ENCODE measurements around the gene PLEKHA6. TPM values are rescaled to one million over a fixed set of nuclear protein-coding genes. Genes with fewer than 3 reads are reported as not detected.

The PLEKHA6 gene
- total and polyA plus RNA-seq, 2 of the 4 experiments (the other 2 are of a cell fraction): 8.2 to 19.9 TPM

GRCh38 chr1:204227351-204227750, 132.4 kb downstream of the PLEKHA6 start:
- WGBS, 2 experiments (ENCODE audit: extremely low coverage in 2 of 2, insufficient read length in 1 of 2): no CpG with 5 or more reads among the region's 2 CpGs
- H2BK20ac ChIP-seq (ENCODE audit: low read depth, low read length): no peak overlapping the region
- intact Hi-C loops (cut with micrococcal nuclease): no loop called here

More at GRCh38 chr1:204227351-204227750, 132.4 kb downstream of the PLEKHA6 start:
- Histone ChIP-seq H2AFZ (replicated peaks; ENCODE audit: low read length, poor library complexity) (no peak overlapping the region), H3K4me2 (ENCODE audit: low read depth, low read length) (no peak overlapping the region), H2AK5ac (ENCODE audit: low read depth, low read length) (no peak overlapping the region), H2BK5ac (ENCODE audit: low read depth, low read length, poor library complexity, severe bottlenecking) (no peak overlapping the region), H3K4me1 (ENCODE audit: control insufficient read depth, insufficient read depth, low read length) (peaks cover 2% of the 10 kb centered on the region; the same call in 1 of the 2 replicates), H4K8ac (ENCODE audit: low read depth in 2 of 2, low read length in 2 of 2) (no peak overlapping the region), H3K9ac (ENCODE audit: low read depth, low read length) (no peak overlapping the region), H3K27me3 (ENCODE audit: control insufficient read depth, insufficient read depth, low read length) (no peaks in the 10 kb centered on the region), H2BK120ac (ENCODE audit: low read depth, low read length) (no peak overlapping the region), H3K79me1 (ENCODE audit: low read depth in 1 of 2, low read length in 2 of 2) (no peaks in the 10 kb centered on the region), H3K4ac (ENCODE audit: low read depth, low read length) (no peak overlapping the region), H3K14ac (replicated peaks; ENCODE audit: low read depth, low read length) (no peak overlapping the region), H3K18ac (ENCODE audit: low read depth, low read length) (no peak overlapping the region), H4K91ac (ENCODE audit: insufficient read depth, low read depth, low read length) (no peak overlapping the region), H4K5ac (ENCODE audit: low read depth, low read length) (no peak overlapping the region), H3K4me3 (ENCODE audit: insufficient read depth, low read depth, low read length) (no peak overlapping the region), H3K56ac (ENCODE audit: extremely low read depth, insufficient read depth, low read length) (no peak overlapping the region), H3K27ac (ENCODE audit: insufficient read depth, low read length) (no peak overlapping the region), H3K36me3 (ENCODE audit: control insufficient read depth, insufficient read depth, low read length) (peaks cover 24% of the 10 kb centered on the region), H3K23ac (ENCODE audit: low read depth, low read length) (no peak overlapping the region), H3K9me1 (ENCODE audit: insufficient read depth, low read length) (peaks cover 6% of the 10 kb centered on the region), H3K9me3 (ENCODE audit: control insufficient read depth, insufficient read depth, low read length) (no peaks in the 10 kb centered on the region), H4K20me1 (ENCODE audit: insufficient read depth, low read length) (no peaks in the 10 kb centered on the region), H2BK15ac (ENCODE audit: low read depth, low read length) (no peak overlapping the region), H2AK9ac (replicated peaks; ENCODE audit: low read depth, low read length, poor library complexity) (no peak overlapping the region)
- POLR2A ChIA-PET (ENCODE audit: unreplicated experiment): no interaction called here
- in situ Hi-C loops (cut with MboI; ENCODE audit: low sequenced_read_pairs): no loop called here
- CTCF ChIA-PET: no interaction called here
- ATAC-seq (ENCODE audit: low read depth) (no peak), DNase-seq (no peak)
- BruUV-seq (replicated peaks): no TSS peak
- TF ChIP-seq RAD21 (IDR thresholded peaks at IDR 0.05; ENCODE audit: low read length) (no peak), CEBPB (IDR thresholded peaks at IDR 0.05; ENCODE audit: low read depth, low read length) (no peak), RFX5 (IDR thresholded peaks at IDR 0.05; ENCODE audit: low read depth, low read length) (no peak), FOS (IDR thresholded peaks at IDR 0.05; ENCODE audit: low read depth, low read length) (no peak)
- TF ChIP-seq, protein P1, sequence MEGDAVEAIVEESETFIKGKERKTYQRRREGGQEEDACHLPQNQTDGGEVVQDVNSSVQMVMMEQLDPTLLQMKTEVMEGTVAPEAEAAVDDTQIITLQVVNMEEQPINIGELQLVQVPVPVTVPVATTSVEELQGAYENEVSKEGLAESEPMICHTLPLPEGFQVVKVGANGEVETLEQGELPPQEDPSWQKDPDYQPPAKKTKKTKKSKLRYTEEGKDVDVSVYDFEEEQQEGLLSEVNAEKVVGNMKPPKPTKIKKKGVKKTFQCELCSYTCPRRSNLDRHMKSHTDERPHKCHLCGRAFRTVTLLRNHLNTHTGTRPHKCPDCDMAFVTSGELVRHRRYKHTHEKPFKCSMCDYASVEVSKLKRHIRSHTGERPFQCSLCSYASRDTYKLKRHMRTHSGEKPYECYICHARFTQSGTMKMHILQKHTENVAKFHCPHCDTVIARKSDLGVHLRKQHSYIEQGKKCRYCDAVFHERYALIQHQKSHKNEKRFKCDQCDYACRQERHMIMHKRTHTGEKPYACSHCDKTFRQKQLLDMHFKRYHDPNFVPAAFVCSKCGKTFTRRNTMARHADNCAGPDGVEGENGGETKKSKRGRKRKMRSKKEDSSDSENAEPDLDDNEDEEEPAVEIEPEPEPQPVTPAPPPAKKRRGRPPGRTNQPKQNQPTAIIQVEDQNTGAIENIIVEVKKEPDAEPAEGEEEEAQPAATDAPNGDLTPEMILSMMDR (conservative IDR thresholded peaks at IDR 0.05; ENCODE audit: low read depth, low read length): no peak
- dilution Hi-C loops (cut with HindIII; ENCODE audit: low sequenced_read_pairs, unreplicated experiment): no loop called here

All from IMR-90 (cell line).